Measurements from ENCODE around the gene ZNF683. TPM values are rescaled to one million over a fixed set of nuclear protein-coding genes. Genes with fewer than 3 reads are reported as not detected.

ZNF683 gene
- total RNA-seq, 2 donors from 2014 or later = 0.47 TPM; not detected in 1

GRCh38 chr1:26315874-26316850 is 56.4 kb downstream of the ZNF683 start:
- intact Hi-C loops (cut with DNase I) = no loop called here
- Histone ChIP-seq H3K4me3 (no peak overlapping the region), H3K9ac (ENCODE audit: low read depth in 2 of 2, low read length in 2 of 2) (no peak overlapping the region), H3K27ac (no peak overlapping the region), H3K27me3 (no peaks in the 10 kb centered on the region), H3K36me3 (no peaks in the 10 kb centered on the region), H3K4me1 (no peaks in the 10 kb centered on the region), H3K9me3 (no peaks in the 10 kb centered on the region)
- no peak for DNase-seq
- TF ChIP-seq, protein P1, sequence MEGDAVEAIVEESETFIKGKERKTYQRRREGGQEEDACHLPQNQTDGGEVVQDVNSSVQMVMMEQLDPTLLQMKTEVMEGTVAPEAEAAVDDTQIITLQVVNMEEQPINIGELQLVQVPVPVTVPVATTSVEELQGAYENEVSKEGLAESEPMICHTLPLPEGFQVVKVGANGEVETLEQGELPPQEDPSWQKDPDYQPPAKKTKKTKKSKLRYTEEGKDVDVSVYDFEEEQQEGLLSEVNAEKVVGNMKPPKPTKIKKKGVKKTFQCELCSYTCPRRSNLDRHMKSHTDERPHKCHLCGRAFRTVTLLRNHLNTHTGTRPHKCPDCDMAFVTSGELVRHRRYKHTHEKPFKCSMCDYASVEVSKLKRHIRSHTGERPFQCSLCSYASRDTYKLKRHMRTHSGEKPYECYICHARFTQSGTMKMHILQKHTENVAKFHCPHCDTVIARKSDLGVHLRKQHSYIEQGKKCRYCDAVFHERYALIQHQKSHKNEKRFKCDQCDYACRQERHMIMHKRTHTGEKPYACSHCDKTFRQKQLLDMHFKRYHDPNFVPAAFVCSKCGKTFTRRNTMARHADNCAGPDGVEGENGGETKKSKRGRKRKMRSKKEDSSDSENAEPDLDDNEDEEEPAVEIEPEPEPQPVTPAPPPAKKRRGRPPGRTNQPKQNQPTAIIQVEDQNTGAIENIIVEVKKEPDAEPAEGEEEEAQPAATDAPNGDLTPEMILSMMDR (IDR thresholded peaks at IDR 0.05) = no peak

DNA sequence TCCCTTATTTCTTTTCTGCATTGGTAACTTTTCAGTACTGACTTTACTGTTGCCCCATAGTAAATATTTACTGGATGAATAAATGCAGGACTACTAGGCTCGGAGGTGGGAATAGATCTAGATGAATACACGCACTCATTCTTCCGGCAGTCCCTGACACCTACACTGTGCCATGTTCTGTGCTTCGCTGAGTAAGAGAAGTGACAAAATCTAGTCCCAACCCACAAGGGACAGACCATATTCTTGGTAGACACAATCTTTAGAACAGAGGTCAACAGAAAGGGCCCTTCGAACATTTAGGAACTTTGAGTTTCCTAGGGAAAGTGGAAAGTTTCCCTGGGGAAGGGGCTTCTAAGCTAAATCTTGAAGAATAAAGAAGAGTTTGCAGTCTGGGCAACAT is 58.0 kb downstream of the ZNF683 start:
- no peak overlapping the region for H3K4me3 ChIP-seq
- TF ChIP-seq, protein P1 (IDR thresholded peaks at IDR 0.05) = no peak
- H3K4me1 ChIP-seq = no peaks in the 10 kb centered on the region
- no peaks in the 10 kb centered on the region for H3K36me3 ChIP-seq
- DNase-seq = no peak
- H3K27ac ChIP-seq = no peak overlapping the region
- no peaks in the 10 kb centered on the region for H3K27me3 ChIP-seq
- intact Hi-C loops (cut with DNase I) = no loop called here
- no peaks in the 10 kb centered on the region for H3K9me3 ChIP-seq
- H3K9ac ChIP-seq (ENCODE audit: low read depth in 2 of 2, low read length in 2 of 2) = no peak overlapping the region

Other genes with a start within 250 kb of the ZNF683 start
- gene FAM110D, start 213.7 kb downstream of the ZNF683 start, total RNA-seq = 1 to 10 TPM in 1 of 2 donors, under 1 TPM in 1; 0.57 to 1.1 TPM
- gene C1orf232, start 203.8 kb downstream of the ZNF683 start, total RNA-seq = not detected
- 10 to 100 TPM; 22.0 to 47.7 TPM for gene ZNF593, start 202.8 kb downstream of the ZNF683 start, total RNA-seq
- not detected for gene ZNF593OS, start 200.9 kb downstream of the ZNF683 start, total RNA-seq
- 10 to 100 TPM; 35.3 to 46.8 TPM for gene CNKSR1, start 195.3 kb downstream of the ZNF683 start, total RNA-seq
- gene CATSPER4, start 182.1 kb downstream of the ZNF683 start, total RNA-seq = not detected
- gene CEP85, start 138.6 kb downstream of the ZNF683 start, total RNA-seq = 10 to 100 TPM; 10.7 to 18.8 TPM
- 100 to 1,000 TPM; 361 to 478 TPM for gene SH3BGRL3, start 92.7 kb downstream of the ZNF683 start, total RNA-seq
- 10 to 100 TPM in 1 of 2 donors, 1 to 10 TPM in 1; 8.7 to 25.7 TPM for gene UBXN11, start 66.1 kb downstream of the ZNF683 start, total RNA-seq
- 10 to 100 TPM in 1 of 2 donors, 1 to 10 TPM in 1; 9.4 to 13.1 TPM for gene CD52, start 54.8 kb downstream of the ZNF683 start, total RNA-seq
- 10 to 100 TPM; 12.8 to 30.3 TPM for gene CRYBG2, start 18.6 kb downstream of the ZNF683 start, total RNA-seq
- gene LIN28A, start 38.1 kb upstream of the ZNF683 start, total RNA-seq = 1 to 10 TPM in 1 of 2 donors, not detected in 1; 1.4 TPM
- 10 to 100 TPM; 83.5 to 88.5 TPM for gene DHDDS, start 59.6 kb upstream of the ZNF683 start, total RNA-seq
- gene HMGN2, start 99.7 kb upstream of the ZNF683 start, total RNA-seq = 100 to 1,000 TPM; 332 to 758 TPM
- gene RPS6KA1, start 157.0 kb upstream of the ZNF683 start, total RNA-seq = 100 to 1,000 TPM; 174 to 198 TPM